CD4-positive, alpha-beta T cell treated with Interleukin-15 for 1 hour (primary cell): ENCODE measurements around the gene NTSR1.
"Not testable (repeated sequence)": the region's sequence is repeated elsewhere in the genome, so short reads cannot be mapped to it uniquely, and the experiment has no call there.

Experiments
- DNase-seq: peaks from one replicate; pipeline ENCODE4 v3.0.0-alpha.2; 2020

The NTSR1 gene

DNA sequence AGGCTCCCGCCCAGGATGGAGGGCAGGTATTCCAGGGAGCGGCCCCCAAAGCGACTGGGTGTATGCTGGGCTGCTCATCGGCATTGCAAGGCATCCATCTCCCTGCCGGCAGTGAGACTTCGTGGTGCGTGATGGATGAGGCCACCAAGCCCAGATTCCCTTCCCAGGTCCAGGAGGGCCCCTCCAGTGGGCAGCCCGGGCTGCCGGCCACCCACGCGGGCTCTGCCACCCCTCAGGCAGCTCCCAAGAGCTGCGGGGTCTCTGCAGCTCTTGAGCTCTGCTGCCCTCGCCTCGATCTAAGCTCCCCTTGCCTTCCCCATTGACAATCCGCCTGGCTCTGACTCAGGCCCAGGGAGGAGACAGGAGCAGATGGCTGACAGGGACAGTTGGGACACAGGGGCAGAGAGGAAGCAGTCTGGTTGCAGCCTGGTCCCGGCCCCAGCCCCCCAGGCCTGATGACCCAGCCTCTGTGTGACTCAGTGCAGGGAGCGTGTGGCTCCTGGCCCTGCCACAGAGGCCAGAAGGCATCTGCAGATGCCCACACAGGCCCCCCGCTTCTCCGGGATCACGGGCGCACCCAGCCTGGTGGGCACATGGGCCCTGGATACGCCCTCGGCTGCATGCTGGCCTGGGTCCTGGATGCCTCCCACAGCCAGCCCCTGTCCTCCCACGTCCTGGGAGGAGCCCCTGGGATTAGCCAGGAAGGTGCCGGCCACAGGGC is 33.3 kb upstream of the NTSR1 start:
- peak; percentile 71 for DNase-seq

- no peak for DNase-seq
Measured at GRCh38 chr20:62675877-62676260, 32.8 kb upstream of the NTSR1 start.

DNA sequence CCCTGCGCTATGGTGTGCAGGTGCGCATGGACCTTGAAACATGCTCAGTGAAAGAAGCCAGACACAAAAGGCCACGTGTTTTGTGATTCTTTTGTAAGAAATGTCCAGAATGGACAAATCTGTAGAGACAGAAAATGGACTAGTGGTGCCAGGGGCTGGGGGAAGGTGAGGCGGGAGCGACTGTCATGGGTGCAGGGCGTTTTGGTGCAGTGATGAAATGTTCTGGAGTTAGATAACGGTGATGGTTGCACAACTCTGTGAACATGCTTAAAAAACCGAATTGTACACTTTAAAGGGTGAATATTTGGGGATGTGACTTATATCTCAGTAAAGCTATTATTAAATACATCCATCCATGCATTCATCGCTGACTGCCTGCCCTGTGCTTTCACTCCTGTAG is 31.7 kb upstream of the NTSR1 start:
- DNase-seq, result no peak

GRCh38 chr20:62677678-62678077 is 31.0 kb upstream of the NTSR1 start:
- DNase-seq, result no peak

DNA sequence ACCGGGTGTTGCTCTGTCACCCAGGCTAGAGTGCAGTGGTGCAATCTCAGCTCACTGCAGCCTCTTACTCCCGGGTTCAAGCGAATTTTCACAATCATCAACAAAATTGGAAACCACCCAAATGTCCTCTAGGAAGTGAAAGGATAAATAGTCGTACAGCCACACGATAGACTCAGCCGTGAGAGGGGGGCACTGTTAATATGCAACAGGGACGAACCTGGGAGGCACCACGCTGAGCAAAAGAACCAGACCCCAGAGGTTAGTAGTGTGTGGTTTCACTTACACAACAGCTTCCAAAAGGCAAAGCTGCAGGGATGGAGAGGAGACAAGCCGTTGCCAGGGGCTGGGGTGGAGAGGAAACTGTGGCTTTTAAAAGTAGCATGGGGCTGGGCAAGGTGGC is 30.1 kb upstream of the NTSR1 start:
- no peak for DNase-seq

GRCh38 chr20:62679978-62680589 is 28.6 kb upstream of the NTSR1 start:
- no peak for DNase-seq

- DNase-seq, result no peak
Measured at GRCh38 chr20:62682912-62683517, 25.6 kb upstream of the NTSR1 start.

DNA sequence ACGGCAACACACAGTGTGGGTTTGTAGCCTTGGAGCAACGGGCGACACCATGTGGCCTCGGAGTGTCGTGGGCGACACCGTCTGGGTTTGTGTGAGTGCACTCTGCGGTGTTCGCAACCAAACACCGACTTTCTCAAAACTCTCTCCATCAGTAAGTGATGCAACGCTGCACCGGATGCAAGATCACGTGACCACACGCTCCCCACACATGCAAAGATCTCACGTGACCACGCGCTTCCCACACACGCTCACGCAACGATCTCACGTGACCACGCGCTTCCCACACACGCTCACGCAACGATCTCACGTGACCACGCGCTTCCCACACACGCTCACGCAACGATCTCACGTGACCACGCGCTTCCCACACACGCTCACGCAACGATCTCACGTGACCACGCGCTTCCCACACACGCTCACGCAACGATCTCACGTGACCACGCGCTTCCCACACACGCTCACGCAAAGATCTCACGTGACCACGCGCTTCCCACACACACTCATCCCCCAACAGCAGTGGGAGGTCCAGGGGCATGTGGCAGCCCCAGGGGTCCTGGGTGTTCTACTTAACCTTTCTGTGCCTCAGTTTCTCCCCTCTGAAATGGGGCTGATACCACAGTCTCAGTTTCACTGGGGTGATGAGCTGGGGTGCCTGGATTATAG is 24.8 kb upstream of the NTSR1 start:
- DNase-seq, result not testable (repeated sequence)

- DNase-seq, result no peak
Measured at GRCh38 chr20:62684981-62685380, 23.7 kb upstream of the NTSR1 start.

DNA sequence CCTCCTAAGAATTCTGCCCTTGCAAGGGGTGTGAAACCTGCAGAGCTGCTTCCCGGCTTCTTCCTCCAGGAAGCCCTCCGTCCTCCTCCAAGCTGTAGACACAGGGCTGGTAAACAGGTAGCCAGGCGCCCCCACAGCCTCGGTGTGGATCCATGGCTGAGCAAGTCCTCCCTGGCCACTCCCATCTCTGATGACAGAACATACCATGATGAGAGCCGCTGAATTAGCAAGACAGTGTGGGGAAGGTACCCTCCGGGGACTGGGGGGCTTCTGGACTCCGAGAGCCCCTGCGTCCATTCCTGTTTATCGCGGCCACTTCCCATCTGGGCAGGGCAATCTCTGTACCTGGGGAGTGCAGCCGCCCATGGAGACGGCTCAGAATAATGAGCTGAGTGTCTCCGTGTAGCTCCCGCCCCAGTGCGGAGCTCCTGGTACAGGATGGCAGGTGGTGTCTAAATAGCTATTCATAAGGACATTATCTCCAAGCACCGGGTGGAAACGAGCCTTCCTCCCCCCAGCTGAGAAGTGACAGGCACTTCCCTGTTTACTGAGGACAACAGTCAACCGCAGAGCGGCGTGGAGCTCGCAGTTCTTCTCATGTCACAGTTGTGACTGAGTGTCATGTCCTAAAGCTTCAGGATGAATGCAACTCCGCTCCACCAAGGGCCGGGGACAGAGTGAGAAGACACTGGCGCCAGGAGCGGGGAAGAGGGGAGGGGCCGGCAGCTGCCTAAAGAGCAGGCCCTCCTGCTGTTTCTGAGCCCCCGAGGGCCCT is 22.7 kb upstream of the NTSR1 start:
- peak; percentile 59 for DNase-seq

DNA sequence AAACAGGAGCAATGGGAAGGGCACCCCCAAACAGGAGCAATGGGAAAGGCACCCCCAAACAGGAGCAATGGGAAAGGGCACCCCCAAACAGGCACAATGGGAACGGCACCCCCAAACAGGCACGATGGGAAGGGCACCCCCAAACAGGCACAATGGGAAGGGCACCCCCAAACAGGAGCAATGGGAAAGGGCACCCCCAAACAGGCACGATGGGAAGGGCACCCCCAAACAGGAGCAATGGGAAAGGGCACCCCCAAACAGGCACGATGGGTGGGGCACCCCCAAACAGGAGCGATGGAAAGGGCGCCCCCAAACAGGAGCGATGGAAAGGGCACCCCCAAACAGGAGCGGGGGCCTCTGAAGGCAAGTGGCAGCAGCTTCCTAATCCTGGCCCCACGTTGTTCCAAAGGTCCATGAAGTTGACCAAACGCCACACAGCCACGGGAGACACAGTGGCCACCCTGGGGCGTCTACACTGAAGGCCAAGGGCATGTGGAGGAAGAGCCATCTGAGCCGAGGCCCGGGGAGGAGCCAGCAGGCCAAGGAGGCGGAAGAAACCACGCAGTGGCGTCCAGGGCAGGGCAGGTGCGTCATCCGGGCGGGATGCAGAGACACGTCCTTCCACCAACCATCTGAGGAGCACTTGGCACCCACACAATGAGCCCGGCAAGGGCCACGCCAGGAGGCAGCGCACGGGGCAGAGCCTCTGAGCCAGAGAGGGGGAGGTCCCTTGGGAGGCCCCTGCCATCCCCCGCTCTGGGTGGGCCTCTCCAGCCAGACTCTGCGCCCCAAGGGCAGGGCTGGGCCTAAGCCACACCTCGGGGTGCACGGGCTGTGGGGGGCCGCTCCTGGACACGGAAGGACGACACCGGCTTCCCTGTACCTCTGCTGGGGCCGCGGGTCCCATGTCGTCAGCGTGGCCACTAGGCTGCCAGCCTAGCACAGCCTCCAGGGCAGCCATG is 21.5 kb upstream of the NTSR1 start:
- no peak for DNase-seq

GRCh38 chr20:62688083-62688482 is 20.6 kb upstream of the NTSR1 start:
- no peak for DNase-seq

DNA sequence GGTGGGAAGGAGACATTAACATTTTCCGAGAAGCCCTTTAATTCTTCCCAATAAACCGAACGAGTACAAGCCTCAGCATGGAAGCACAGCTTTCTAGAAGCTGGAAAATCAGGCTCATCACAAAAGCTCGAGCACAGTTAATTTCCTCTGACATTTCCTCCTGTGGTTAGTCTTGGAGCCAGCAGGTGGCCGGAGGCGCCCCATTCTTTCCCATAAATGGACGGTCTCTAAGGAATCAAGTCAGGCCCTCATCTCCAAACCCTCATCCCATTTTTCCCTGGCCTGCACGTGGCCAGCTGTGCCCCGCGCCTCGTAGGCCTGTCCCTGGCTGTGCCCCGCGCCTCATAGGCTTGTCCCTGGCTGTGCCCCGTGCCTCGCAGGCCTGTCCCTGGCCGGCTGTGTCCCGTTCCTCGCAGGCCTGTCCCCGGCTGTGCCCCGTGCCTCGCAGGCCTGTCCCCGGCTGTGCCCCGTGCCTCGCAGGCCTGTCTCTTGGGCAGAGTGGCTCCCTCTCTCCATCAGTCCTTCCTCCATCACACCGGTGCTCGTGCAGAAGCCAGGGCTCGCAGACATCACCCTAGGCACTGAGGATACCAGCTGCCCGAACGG is 19.7 kb upstream of the NTSR1 start:
- DNase-seq, result no peak

GRCh38 chr20:62689861-62690260 is 18.8 kb upstream of the NTSR1 start:
- no peak for DNase-seq

DNA sequence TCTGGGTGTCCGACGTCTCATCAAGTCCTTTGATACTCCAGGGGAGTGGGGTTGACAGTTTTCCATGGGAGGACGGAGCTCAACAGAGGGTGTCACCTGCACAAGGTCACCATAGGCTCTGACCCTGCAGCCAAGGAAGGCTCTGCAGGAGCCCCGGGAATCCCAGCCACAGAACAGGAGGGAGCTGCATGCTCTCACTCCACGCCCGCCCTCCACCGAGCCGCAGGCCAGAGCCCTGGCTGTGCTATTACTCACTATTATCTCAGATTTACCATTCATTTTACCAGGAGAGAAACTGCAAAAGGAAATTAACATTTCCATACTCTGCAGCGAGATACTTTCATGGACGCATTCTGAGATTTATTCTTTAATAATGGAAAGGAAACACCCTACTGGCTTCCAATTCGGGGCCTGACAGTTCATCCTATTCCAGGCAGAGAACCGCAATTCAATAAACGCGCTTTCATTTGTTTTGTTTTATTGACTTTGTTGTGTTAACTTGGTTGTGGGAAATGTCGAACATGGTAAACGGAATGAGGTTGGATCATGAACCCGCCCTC is 18.3 kb upstream of the NTSR1 start:
- no peak for DNase-seq

DNA sequence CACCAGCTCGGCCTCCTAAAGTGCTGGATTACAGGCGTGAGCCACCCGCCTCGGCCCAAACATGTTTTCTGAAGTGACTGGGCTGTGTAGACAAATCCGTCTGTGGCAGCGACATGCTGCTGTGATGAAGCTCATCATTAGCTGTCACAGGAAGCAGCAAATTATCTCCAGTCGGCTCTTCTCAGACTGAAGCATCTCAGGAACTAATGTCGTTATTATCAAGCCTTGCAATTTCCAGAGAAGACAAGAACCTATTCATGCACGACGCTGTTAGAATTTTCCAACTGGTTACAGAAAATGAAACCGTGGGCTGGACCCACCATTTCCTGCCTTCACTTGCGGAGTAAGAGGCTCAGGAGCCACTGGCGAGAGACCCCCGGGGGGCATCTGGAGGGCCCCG is 17.1 kb upstream of the NTSR1 start:
- no peak for DNase-seq

DNA sequence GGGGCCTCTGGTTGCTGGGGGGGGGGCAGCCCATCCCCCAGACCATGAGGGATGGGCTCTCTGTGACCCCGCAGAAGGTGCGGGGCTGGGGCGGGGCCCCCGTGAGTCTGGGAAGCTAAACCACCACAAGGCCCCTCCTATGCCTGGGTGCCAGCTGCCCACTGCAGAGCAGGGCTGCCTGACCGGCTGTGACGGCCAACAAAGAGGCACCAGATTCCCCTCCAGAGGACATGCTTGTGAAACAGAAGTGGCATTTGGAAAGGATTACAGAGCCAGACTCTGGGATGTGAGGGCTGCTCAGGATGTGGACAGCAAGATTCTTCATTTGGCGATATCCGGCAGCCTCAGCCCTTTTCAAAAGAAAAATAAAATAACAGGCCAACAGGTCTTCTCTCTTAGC is 16.5 kb upstream of the NTSR1 start:
- DNase-seq, result no peak

DNA sequence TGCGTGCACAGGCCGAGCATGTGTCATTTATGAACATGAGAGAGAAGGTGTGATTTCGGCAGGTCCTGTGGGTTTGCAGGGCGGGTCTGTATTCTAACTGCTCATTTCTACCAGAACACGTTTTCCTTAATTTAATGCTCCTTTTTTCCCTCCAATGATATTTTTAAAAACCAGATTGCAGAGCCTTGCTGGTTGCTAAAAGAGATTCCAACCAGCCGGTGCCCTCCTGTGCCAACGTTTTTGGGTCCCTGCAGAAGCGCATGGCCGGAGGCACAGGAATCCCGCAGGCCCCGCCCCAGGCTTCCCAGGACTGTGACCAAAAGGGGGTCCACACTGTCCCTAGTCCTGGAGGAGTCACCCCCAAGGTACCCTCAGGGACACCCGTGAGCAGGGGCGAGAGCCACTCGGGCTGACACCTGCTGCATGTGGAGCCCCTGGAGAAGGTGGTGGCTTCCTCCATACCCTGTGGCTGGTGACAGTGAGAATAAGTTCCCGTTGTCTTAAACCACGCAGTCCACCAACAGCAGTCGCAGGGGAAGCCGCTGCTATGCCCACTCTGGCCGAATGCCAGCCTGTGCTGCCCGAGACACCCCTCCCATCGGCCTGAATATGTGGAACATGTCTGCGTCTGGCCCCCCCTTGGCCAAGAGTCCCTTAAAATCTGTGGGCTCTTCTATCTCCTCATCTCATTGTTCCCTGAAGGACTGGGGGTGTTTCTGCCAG is 15.7 kb upstream of the NTSR1 start:
- no peak for DNase-seq

DNA sequence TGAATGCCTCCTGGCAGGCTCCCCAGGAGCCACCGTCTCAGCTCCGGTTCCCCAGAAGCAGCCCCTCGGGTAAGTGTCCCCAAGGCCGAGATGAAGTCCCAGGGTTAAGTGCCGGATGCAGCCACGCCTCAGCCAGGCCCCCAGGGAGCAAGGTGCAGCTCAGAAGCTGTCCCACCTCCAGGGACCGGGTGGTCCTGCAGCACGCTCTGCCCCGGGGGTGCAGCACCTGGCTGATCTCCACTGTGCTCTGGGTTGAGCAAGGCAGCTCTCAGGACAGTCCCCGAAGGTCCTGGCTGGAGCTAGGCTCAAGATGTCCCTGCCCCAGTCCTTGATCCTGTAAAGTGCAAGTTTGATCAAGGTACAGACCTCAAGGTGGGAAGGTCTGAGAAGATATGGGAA is 15.1 kb upstream of the NTSR1 start:
- no peak for DNase-seq

GRCh38 chr20:62694106-62694505 is 14.5 kb upstream of the NTSR1 start:
- no peak for DNase-seq

DNA sequence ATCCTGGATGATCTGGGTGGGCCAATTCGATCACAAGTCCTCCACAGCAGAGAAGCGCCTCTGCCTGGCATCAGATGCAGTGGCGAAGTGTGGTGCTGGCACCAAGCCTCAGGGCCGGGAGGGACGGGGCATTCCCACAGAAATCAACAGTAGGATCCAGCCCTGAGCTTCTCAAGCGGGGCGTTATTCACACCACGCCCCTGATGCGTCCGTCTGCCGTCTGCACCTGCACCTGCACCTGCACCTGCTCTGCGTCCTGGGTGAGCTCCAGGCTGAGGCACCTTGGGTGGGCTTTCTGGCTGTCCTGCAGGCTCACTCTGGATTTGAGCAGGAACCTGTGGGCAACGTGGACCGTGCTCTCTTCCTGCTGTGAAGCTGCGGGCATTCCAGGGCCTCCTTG is 13.8 kb upstream of the NTSR1 start:
- DNase-seq, result no peak
